ENCODE results near the gene C16orf74.

C16orf74 gene

DNA sequence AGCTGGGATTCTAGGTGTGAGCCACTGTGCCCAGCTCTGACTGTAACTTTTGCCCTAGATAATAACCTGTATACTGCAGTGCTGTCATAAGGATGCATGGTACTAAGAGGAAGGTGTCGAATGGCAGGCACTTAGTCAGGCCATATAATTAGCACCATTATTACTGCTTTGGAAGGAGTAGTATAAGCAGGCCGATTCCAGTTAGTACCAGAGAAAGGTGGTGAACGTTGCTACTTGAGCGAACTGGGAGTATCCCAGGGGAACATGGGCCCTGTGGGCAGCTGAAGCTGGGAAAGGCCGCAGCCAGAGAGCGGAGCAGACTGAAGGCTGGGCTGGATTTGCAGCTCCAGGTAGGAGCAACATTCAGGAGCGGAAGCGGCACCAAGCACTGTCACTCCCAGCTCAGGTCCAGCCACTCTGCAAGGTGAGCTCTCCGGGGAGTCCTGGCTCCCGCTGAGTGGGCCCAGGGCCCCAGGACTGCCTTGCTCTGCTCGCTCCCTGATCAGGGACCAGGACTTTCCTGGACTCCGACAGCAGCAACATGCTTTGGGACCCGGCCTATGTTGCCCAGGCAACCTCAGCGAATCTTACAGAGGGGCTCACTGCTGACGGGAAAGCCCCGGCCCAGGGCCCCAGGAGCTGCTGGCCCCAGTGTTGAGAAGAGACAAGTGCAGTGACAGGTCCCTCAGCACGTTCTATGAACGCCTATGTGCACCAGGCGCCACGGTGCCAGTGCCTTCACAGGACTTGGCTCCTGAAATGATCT is 28.6 kb downstream of the C16orf74 start (continued):
- TF ChIP-seq, protein P1, sequence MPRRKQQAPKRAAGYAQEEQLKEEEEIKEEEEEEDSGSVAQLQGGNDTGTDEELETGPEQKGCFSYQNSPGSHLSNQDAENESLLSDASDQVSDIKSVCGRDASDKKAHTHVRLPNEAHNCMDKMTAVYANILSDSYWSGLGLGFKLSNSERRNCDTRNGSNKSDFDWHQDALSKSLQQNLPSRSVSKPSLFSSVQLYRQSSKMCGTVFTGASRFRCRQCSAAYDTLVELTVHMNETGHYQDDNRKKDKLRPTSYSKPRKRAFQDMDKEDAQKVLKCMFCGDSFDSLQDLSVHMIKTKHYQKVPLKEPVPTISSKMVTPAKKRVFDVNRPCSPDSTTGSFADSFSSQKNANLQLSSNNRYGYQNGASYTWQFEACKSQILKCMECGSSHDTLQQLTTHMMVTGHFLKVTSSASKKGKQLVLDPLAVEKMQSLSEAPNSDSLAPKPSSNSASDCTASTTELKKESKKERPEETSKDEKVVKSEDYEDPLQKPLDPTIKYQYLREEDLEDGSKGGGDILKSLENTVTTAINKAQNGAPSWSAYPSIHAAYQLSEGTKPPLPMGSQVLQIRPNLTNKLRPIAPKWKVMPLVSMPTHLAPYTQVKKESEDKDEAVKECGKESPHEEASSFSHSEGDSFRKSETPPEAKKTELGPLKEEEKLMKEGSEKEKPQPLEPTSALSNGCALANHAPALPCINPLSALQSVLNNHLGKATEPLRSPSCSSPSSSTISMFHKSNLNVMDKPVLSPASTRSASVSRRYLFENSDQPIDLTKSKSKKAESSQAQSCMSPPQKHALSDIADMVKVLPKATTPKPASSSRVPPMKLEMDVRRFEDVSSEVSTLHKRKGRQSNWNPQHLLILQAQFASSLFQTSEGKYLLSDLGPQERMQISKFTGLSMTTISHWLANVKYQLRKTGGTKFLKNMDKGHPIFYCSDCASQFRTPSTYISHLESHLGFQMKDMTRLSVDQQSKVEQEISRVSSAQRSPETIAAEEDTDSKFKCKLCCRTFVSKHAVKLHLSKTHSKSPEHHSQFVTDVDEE (CRISPR knock-in tag; IDR thresholded peaks at IDR 0.05) = no peak
- TF ChIP-seq ZC3H10 (CRISPR knock-in tag; IDR thresholded peaks at IDR 0.05) (no peak), BACH2 (CRISPR knock-in tag; IDR thresholded peaks at IDR 0.05; ENCODE audit: borderline replicate concordance) (no peak), ZNF565 (CRISPR knock-in tag; conservative IDR thresholded peaks at IDR 0.05; ENCODE audit: low read depth) (no peak)
- TF ChIP-seq, protein P2, sequence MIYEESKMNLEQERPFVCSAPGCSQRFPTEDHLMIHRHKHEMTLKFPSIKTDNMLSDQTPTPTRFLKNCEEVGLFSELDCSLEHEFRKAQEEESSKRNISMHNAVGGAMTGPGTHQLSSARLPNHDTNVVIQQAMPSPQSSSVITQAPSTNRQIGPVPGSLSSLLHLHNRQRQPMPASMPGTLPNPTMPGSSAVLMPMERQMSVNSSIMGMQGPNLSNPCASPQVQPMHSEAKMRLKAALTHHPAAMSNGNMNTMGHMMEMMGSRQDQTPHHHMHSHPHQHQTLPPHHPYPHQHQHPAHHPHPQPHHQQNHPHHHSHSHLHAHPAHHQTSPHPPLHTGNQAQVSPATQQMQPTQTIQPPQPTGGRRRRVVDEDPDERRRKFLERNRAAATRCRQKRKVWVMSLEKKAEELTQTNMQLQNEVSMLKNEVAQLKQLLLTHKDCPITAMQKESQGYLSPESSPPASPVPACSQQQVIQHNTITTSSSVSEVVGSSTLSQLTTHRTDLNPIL (CRISPR knock-in tag; IDR thresholded peaks at IDR 0.05; ENCODE audit: low read depth) = no peak

DNA sequence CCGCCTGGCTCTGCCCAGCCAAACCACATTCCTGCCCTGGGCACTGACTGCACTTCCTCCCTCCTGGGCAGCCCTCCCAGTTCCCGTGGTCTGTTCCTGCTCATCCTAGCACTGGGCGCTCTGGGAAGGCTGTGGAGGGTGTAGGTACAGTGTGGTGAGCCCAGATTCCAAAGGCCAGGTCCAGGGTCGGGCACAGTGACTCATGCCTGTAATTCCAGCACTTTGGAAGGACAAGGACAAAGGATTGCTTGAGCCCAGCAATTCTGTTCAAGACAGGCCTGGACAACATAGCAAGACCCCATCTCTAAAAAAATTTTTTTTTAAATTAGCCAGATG is 30.6 kb downstream of the C16orf74 start:
- peak; percentile 46 for ATAC-seq

More for the DNA sequence above, 30.6 kb downstream of the C16orf74 start:
- TF ChIP-seq, protein P3, sequence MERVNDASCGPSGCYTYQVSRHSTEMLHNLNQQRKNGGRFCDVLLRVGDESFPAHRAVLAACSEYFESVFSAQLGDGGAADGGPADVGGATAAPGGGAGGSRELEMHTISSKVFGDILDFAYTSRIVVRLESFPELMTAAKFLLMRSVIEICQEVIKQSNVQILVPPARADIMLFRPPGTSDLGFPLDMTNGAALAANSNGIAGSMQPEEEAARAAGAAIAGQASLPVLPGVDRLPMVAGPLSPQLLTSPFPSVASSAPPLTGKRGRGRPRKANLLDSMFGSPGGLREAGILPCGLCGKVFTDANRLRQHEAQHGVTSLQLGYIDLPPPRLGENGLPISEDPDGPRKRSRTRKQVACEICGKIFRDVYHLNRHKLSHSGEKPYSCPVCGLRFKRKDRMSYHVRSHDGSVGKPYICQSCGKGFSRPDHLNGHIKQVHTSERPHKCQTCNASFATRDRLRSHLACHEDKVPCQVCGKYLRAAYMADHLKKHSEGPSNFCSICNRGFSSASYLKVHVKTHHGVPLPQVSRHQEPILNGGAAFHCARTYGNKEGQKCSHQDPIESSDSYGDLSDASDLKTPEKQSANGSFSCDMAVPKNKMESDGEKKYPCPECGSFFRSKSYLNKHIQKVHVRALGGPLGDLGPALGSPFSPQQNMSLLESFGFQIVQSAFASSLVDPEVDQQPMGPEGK (CRISPR knock-in tag; IDR thresholded peaks at IDR 0.05; ENCODE audit: borderline replicate concordance) = no peak
- TF ChIP-seq CSDC2 (CRISPR knock-in tag; IDR thresholded peaks at IDR 0.05) (no peak), BACH2 (CRISPR knock-in tag; IDR thresholded peaks at IDR 0.05; ENCODE audit: borderline replicate concordance) (no peak), ZNF70 (CRISPR knock-in tag; IDR thresholded peaks at IDR 0.05) (no peak), ISL1 (CRISPR knock-in tag; IDR thresholded peaks at IDR 0.05) (no peak), PPARA (CRISPR knock-in tag; IDR thresholded peaks at IDR 0.05; ENCODE audit: borderline replicate concordance) (no peak), ZC3H10 (CRISPR knock-in tag; IDR thresholded peaks at IDR 0.05) (no peak), ARNTL (CRISPR knock-in tag; IDR thresholded peaks at IDR 0.05; ENCODE audit: borderline replicate concordance, low read depth) (no peak), OSR1 (CRISPR knock-in tag; IDR thresholded peaks at IDR 0.05) (no peak), ZNF565 (CRISPR knock-in tag; conservative IDR thresholded peaks at IDR 0.05; ENCODE audit: low read depth) (no peak), ESRRG (CRISPR knock-in tag; IDR thresholded peaks at IDR 0.05) (no peak), ZNF8 (CRISPR knock-in tag; IDR thresholded peaks at IDR 0.05) (no peak), POU6F1 (CRISPR knock-in tag; IDR thresholded peaks at IDR 0.05; ENCODE audit: borderline replicate concordance, low read depth) (no peak), ZFP3 (CRISPR knock-in tag; IDR thresholded peaks at IDR 0.05) (no peak), GLIS3 (CRISPR knock-in tag; IDR thresholded peaks at IDR 0.05) (no peak), TOX (CRISPR knock-in tag; IDR thresholded peaks at IDR 0.05; ENCODE audit: borderline replicate concordance) (no peak), TCF4 (CRISPR knock-in tag; IDR thresholded peaks at IDR 0.05; ENCODE audit: borderline replicate concordance) (no peak)
- TF ChIP-seq, protein P4, sequence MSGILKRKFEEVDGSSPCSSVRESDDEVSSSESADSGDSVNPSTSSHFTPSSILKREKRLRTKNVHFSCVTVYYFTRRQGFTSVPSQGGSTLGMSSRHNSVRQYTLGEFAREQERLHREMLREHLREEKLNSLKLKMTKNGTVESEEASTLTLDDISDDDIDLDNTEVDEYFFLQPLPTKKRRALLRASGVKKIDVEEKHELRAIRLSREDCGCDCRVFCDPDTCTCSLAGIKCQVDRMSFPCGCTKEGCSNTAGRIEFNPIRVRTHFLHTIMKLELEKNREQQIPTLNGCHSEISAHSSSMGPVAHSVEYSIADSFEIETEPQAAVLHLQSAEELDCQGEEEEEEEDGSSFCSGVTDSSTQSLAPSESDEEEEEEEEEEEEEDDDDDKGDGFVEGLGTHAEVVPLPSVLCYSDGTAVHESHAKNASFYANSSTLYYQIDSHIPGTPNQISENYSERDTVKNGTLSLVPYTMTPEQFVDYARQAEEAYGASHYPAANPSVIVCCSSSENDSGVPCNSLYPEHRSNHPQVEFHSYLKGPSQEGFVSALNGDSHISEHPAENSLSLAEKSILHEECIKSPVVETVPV (CRISPR knock-in tag; IDR thresholded peaks at IDR 0.05) = no peak
- TF ChIP-seq, protein P1 (CRISPR knock-in tag; IDR thresholded peaks at IDR 0.05) = no peak
